GM18951 (cell line): ENCODE results near the gene SIPA1.
A peak's percentile ranks its signal among the peaks of the same experiment; 100 is the strongest.

ENCODE experiments used
- POLR2A ChIP-seq: IDR thresholded peaks from 4 replicates; pipeline ENCODE4 v1.6.1; 2011; ENCODE audit warnings: mild to moderate bottlenecking; ENCODE audit not compliant: insufficient read length, insufficient read depth; ENCODE audit errors: extremely low read depth
- in situ Hi-C: fragments of 300-500 bp; cut with MboI; formaldehyde crosslinking; loops from one replicate; pipeline ENCODE4 v1.12.0; 2022; ENCODE audit warnings: low sequenced_read_pairs, mixed read lengths, inconsistent platforms; ENCODE audit not compliant: unreplicated experiment

The SIPA1 gene

GRCh38 chr11:65639623-65640482 is 2.0 kb downstream of the SIPA1 start:
- in situ Hi-C loops: no loop called here
- TF ChIP-seq POLR2A: peak; percentile 60

DNA sequence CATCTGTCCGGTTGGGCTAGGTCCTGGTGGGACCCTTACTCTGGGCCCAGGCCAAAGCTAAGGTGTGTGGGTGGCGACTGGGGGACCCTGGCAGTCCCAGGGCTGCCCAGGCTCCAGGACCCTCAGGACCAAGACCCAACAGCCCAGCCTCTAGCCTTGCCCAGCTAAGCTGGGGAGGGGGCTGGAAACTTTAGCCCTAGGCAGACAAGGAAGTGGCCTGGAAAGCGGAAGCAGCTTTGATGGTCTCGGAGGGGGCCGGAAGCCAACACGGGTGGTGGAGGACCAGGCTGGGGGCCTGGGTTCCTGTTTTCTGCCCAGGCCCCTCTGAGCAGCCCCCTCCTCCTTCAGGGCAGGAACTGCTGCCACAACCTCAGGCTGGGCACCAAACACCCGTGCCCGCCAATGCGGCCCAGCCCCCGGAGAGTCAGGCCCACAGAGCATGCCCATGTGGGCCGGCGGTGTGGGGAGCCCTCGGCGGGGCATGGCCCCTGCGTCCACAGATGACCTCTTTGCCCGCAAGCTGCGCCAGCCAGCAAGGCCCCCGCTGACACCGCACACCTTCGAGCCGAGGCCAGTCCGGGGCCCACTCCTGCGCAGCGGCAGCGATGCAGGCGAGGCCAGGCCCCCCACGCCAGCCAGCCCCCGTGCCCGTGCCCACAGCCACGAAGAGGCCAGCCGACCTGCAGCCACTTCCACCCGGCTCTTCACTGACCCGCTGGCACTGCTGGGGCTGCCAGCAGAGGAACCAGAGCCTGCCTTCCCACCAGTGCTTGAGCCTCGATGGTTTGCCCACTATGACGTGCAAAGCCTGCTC is 2.8 kb downstream of the SIPA1 start:
- peak; percentile 20 for TF ChIP-seq POLR2A
- in situ Hi-C loops: no loop called here

GRCh38 chr11:65641297-65642013 is 3.6 kb downstream of the SIPA1 start:
- no peak for TF ChIP-seq POLR2A
- in situ Hi-C loops: no loop called here

DNA sequence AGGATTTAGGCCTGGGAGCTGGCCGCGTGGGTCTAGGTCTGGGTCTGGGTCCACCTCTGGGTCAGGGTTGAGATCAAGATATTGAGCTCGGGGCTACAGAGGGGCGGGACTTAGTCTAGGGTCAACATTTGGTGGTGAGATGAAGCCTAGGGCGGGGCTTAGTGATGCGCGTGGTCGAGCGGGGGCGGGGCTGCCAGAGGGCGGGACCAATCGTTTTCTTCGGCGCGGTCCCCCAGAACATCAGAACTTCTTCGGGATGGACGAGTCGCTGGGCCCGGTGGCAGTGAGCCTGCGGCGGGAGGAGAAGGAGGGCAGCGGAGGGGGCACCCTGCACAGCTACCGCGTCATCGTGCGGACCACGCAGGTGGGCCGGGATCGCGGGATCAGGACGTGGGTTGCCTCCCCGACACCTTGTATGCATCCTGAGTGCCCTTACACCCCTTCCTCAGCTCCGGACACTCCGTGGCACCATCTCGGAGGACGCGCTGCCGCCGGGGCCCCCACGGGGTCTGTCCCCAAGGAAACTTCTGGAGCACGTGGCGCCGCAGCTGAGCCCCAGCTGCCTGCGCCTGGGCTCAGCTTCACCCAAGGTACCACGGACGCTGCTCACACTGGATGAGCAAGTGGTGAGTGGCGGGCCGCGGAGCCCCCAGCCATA is 4.2 kb downstream of the SIPA1 start:
- TF ChIP-seq POLR2A: no peak
- in situ Hi-C loops: no loop called here

- in situ Hi-C loops: no loop called here
- no peak for TF ChIP-seq POLR2A
Measured at GRCh38 chr11:65643971-65644370, 6.1 kb downstream of the SIPA1 start.

DNA sequence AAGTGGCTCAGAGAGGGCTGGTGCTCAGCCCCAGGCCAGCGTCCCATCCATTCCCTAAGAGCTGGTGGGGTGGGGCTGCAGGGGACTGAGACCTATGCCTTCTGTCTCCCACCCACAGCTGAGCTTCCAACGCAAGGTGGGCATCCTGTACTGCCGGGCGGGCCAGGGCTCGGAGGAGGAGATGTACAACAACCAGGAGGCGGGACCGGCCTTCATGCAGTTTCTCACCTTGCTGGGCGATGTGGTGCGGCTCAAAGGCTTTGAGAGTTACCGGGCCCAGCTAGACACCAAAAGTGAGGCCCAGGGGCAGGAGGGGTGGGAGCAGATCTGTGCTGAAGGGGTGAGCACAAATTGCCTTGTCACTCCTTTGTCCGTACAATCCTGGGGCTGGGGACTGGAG is 6.9 kb downstream of the SIPA1 start:
- TF ChIP-seq POLR2A: no peak
- in situ Hi-C loops: no loop called here

GRCh38 chr11:65645710-65646109 is 7.8 kb downstream of the SIPA1 start:
- in situ Hi-C loops: no loop called here
- no peak for TF ChIP-seq POLR2A

DNA sequence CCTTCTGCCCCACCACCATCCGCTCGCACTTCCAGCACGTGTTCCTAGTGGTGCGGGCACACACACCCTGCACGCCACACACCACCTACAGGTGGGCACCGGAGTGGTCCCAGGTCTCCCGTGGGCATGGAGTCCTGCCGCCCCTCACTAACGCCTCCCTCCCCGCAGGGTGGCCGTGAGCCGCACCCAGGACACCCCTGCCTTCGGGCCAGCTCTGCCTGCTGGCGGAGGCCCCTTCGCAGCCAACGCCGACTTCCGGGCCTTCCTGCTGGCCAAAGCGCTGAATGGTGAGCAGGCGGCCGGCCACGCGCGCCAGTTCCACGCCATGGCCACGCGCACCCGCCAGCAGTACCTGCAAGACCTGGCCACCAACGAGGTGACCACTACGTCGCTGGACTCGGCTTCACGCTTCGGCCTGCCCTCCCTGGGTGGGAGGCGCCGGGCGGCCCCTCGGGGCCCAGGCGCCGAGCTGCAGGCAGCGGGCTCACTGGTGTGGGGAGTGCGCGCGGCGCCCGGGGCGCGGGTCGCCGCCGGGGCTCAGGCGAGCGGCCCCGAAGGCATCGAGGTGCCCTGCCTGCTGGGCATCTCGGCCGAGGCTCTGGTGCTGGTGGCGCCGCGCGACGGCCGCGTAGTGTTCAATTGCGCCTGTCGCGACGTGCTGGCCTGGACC is 8.5 kb downstream of the SIPA1 start:
- TF ChIP-seq POLR2A: no peak

GRCh38 chr11:65646958-65647701 is 9.2 kb downstream of the SIPA1 start:
- in situ Hi-C loops: no loop called here
- peak; percentile 1 for TF ChIP-seq POLR2A

More for the DNA sequence above, 8.5 kb downstream of the SIPA1 start:
- in situ Hi-C loops: no loop called here

DNA sequence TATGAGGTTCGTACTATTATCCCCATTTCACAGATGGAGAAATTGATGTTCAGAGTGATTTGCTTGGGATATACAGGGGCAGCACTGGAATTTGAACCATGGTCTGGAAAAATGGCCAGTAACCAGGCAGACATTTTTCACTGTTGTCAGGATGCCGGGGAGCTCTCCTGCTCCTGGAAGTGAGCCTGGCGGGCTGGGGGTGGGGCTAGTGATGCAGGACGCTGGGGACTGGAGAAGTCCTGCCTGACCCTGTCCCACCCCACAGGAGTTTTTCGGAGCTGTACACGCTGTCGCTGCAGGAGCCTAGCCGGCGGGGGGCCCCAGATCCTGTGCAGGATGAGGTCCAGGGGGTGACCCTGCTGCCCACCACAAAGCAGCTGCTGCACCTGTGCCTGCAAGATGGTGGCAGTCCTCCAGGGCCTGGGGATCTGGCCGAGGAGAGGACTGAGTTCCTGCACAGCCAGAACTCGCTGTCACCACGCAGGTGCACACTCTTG is 11.1 kb downstream of the SIPA1 start:
- TF ChIP-seq POLR2A: no peak
- in situ Hi-C loops: no loop called here

DNA sequence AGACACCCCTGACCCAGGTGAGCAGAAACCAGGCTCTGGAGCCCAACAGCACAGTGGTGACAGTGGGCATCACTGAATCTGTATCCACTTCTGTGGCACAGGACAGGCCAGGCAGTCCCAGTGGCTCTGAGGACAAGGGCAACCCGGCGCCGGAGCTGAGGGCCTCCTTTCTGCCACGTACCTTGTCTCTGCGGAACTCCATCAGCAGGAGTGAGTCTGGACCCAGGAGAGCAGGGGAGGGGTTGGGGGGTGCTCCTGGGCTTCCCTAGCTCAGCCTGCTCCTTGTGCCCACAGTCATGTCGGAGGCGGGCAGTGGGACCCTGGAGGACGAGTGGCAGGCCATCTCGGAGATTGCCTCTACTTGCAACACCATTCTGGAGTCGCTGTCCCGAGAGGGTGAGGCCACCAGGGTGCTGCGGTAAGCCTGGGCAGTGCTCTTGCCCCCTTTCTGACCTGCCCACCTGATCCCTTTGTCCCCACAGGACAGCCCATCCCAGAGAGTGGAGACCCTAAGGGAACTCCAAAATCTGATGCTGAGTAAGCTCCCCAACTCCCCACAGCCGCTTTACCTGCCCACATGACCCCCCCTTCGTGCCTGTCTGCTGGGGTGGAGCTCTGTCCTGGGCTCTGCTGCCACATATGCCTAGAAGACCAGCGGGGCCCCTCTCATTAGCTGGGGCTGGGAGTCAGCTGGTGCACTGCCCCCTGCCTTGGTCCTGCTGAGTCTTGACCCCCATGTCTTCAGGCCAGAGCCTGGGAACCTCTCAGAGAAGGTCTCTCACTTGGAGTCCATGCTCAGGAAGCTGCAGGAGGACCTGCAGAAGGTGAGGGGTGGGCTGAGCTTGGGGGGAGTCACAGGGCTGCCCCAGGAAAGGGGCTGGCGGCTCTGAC is 12.0 kb downstream of the SIPA1 start:
- in situ Hi-C loops: no loop called here
- no peak for TF ChIP-seq POLR2A
